Uterus (tissue), 2 donors: ENCODE results near the gene CXCL14.

Experiments
- POLR2A ChIP-seq, 2 donors: fragments of 450-650 bp; IDR thresholded peaks; one replicate each; pipeline ENCODE4 v1.6.1; 2016; ENCODE audit warnings: antibody characterized with exemption in 2 of 2, mild to moderate bottlenecking in 1 of 2, moderate library complexity in 1 of 2
- TF ChIP-seq, protein P1 (sequence below), 4 experiments: fragments of 200-600 bp in 2 of 4; fragments of 450-650 bp in 2 of 4; sonication (generic) in 2 of 4; IDR thresholded peaks; one replicate each; pipeline ENCODE4 v1.5.1; 2016 to 2019; ENCODE audit warnings: antibody characterized with exemption in 4 of 4, mild to moderate bottlenecking in 2 of 4, moderate library complexity in 1 of 4

GRCh38 chr5:135569755-135570452, 8.9 kb downstream of the CXCL14 start:
- TF ChIP-seq POLR2A (IDR thresholded peaks at IDR 0.05): no peak
- TF ChIP-seq, protein P1, sequence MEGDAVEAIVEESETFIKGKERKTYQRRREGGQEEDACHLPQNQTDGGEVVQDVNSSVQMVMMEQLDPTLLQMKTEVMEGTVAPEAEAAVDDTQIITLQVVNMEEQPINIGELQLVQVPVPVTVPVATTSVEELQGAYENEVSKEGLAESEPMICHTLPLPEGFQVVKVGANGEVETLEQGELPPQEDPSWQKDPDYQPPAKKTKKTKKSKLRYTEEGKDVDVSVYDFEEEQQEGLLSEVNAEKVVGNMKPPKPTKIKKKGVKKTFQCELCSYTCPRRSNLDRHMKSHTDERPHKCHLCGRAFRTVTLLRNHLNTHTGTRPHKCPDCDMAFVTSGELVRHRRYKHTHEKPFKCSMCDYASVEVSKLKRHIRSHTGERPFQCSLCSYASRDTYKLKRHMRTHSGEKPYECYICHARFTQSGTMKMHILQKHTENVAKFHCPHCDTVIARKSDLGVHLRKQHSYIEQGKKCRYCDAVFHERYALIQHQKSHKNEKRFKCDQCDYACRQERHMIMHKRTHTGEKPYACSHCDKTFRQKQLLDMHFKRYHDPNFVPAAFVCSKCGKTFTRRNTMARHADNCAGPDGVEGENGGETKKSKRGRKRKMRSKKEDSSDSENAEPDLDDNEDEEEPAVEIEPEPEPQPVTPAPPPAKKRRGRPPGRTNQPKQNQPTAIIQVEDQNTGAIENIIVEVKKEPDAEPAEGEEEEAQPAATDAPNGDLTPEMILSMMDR (IDR thresholded peaks at IDR 0.05): no peak
